ENCODE data around the gene LNP1. TPM values are rescaled to one million over a fixed set of nuclear protein-coding genes. Genes with fewer than 3 reads are reported as not detected.

LNP1 gene
- total and polyA plus RNA-seq, 9 of the 15 experiments (the other 6 are each of a cell fraction or from before 2014, with no cell fraction given), result 1.9 to 5.2 (median 4.5) TPM

DNA sequence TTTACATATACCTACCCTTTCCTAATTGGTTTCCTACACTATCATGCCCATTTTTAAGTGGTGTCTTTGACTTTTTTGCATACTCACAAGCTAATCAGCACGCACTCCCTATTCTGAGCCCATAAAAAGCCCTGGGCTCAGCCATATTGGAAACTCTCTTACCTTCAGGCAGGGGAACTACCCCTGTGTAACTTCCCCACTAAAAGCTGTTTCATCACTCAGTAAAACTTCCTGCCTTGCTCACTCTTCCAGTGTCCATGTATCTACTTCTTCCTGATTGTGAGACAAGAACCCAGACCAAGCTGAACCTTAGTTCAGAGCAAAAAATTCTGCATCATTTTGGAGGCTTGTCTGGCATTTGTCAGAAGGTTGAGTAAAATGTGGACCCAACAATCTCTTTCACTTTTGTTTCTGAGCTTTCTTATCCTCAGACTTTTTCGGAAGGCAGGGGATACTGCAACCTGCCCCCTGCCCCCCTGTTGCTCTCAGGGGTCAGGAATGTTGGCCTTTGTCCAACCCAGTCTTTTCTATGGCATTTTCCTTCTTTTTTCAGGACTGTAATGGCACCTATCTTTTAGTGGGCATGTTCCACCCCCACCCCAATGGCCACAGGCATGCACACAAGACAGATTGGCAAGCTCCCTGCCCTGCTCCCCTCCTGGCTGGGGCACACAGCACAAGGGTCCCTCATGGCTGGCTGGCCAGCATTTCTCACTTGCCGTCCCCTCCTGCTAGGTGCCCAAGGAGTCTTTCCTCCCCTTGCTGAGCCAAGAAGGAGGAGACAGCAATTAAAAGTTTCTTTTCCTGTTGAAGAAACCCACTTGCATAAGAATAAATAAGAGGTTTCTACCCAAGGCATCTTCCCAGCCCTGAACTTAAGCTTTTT, 64.8 kb downstream of the LNP1 start:
- Histone ChIP-seq H3K4me2 (ENCODE audit: insufficient read depth, low read length) (no peak overlapping the region), H3K27ac (ENCODE audit: extremely low read depth, low read depth, low read length) (no peak overlapping the region), H4K20me1 (replicated peaks; ENCODE audit: control insufficient read depth, insufficient read depth, low read length) (no peaks in the 10 kb centered on the region), H3K79me2 (ENCODE audit: control insufficient read depth, insufficient read depth, low read length) (no peaks in the 10 kb centered on the region), H2AFZ (ENCODE audit: low read depth, low read length) (no peak overlapping the region), H3K9ac (ENCODE audit: insufficient read depth in 1 of 2, low read depth in 2 of 2, low read length in 2 of 2) (no peak overlapping the region), H3K9me3 (replicated peaks; ENCODE audit: control insufficient read depth, insufficient read depth, low read depth, low read length) (no peaks in the 10 kb centered on the region), H3K4me3 (no peak overlapping the region), H3K4me1 (replicated peaks in 1 of 2; ENCODE audit: control insufficient read depth in 2 of 2, insufficient read depth in 2 of 2, low read length in 2 of 2) (no peaks in the 10 kb centered on the region; a peak in 1 of 5 replicates), H3K27me3 (ENCODE audit: control insufficient read depth in 2 of 2, insufficient read depth in 2 of 2, low read length in 2 of 2) (no peaks in the 10 kb centered on the region), H3K36me3 (ENCODE audit: control insufficient read depth, insufficient read depth, low read length) (no peaks in the 10 kb centered on the region), H3K9me1 (ENCODE audit: control insufficient read depth, insufficient read depth, low read length) (no peaks in the 10 kb centered on the region)
- no peak for TF ChIP-seq NCOA2 (IDR thresholded peaks at IDR 0.05; ENCODE audit: partially characterized antibody in 2 of 2)
- TF ChIP-seq, protein P1, sequence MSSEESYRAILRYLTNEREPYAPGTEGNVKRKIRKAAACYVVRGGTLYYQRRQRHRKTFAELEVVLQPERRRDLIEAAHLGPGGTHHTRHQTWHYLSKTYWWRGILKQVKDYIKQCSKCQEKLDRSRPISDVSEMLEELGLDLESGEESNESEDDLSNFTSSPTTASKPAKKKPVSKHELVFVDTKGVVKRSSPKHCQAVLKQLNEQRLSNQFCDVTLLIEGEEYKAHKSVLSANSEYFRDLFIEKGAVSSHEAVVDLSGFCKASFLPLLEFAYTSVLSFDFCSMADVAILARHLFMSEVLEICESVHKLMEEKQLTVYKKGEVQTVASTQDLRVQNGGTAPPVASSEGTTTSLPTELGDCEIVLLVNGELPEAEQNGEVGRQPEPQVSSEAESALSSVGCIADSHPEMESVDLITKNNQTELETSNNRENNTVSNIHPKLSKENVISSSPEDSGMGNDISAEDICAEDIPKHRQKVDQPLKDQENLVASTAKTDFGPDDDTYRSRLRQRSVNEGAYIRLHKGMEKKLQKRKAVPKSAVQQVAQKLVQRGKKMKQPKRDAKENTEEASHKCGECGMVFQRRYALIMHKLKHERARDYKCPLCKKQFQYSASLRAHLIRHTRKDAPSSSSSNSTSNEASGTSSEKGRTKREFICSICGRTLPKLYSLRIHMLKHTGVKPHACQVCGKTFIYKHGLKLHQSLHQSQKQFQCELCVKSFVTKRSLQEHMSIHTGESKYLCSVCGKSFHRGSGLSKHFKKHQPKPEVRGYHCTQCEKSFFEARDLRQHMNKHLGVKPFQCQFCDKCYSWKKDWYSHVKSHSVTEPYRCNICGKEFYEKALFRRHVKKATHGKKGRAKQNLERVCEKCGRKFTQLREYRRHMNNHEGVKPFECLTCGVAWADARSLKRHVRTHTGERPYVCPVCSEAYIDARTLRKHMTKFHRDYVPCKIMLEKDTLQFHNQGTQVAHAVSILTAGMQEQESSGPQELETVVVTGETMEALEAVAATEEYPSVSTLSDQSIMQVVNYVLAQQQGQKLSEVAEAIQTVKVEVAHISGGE (CRISPR knock-in tag; IDR thresholded peaks at IDR 0.05), result no peak
- TF ChIP-seq, protein P2, sequence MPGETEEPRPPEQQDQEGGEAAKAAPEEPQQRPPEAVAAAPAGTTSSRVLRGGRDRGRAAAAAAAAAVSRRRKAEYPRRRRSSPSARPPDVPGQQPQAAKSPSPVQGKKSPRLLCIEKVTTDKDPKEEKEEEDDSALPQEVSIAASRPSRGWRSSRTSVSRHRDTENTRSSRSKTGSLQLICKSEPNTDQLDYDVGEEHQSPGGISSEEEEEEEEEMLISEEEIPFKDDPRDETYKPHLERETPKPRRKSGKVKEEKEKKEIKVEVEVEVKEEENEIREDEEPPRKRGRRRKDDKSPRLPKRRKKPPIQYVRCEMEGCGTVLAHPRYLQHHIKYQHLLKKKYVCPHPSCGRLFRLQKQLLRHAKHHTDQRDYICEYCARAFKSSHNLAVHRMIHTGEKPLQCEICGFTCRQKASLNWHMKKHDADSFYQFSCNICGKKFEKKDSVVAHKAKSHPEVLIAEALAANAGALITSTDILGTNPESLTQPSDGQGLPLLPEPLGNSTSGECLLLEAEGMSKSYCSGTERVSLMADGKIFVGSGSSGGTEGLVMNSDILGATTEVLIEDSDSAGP (CRISPR knock-in tag; IDR thresholded peaks at IDR 0.05), result no peak
- TF ChIP-seq ZNF175 (CRISPR knock-in tag; IDR thresholded peaks at IDR 0.05; ENCODE audit: low read depth), result no peak
- TF ChIP-seq, protein P3, sequence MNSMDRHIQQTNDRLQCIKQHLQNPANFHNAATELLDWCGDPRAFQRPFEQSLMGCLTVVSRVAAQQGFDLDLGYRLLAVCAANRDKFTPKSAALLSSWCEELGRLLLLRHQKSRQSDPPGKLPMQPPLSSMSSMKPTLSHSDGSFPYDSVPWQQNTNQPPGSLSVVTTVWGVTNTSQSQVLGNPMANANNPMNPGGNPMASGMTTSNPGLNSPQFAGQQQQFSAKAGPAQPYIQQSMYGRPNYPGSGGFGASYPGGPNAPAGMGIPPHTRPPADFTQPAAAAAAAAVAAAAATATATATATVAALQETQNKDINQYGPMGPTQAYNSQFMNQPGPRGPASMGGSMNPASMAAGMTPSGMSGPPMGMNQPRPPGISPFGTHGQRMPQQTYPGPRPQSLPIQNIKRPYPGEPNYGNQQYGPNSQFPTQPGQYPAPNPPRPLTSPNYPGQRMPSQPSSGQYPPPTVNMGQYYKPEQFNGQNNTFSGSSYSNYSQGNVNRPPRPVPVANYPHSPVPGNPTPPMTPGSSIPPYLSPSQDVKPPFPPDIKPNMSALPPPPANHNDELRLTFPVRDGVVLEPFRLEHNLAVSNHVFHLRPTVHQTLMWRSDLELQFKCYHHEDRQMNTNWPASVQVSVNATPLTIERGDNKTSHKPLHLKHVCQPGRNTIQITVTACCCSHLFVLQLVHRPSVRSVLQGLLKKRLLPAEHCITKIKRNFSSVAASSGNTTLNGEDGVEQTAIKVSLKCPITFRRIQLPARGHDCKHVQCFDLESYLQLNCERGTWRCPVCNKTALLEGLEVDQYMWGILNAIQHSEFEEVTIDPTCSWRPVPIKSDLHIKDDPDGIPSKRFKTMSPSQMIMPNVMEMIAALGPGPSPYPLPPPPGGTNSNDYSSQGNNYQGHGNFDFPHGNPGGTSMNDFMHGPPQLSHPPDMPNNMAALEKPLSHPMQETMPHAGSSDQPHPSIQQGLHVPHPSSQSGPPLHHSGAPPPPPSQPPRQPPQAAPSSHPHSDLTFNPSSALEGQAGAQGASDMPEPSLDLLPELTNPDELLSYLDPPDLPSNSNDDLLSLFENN (IDR thresholded peaks at IDR 0.05; ENCODE audit: low read depth in 2 of 2, low read length in 2 of 2), result no peak
- POLR2A ChIA-PET, result interaction anchor here (1.1 to 1.3 kb wide), 3 partner anchors 10 to 62 kb away, joined by 3 to 4 read pairs (median 3); no protein-coding TSS in a partner anchor
- 3% methylated on average over 2 of the region's 3 CpGs for WGBS (ENCODE audit: insufficient coverage, low coverage, missing lambda C conversion rate)
- CTCF ChIA-PET (ENCODE audit: low intra/inter-chr PET ratio), result no interaction called here
- FAIRE-seq (no peak), ATAC-seq (no peak), DNase-seq (ENCODE audit: extremely low read depth in 1 of 4, low spot score in 3 of 4) (no peak)
- intact Hi-C loops (cut with micrococcal nuclease) (loop anchor here (10.0 kb wide), 1 partner anchor 249 kb away; no protein-coding TSS in a partner anchor), in situ Hi-C loops (cut with MboI) (no loop called here)
- no TSS peak for BruUV-seq (replicated peaks)

Measured in K562 (cell line).